ENCODE data around the gene PXDN.

The PXDN gene

GRCh38 chr2:1645761-1646476, 98.4 kb downstream of the PXDN start:
- no peak for DNase-seq

- no peak for DNase-seq
Measured at GRCh38 chr2:1644427-1644826, 99.9 kb downstream of the PXDN start.

GRCh38 chr2:1642993-1643619, 101.2 kb downstream of the PXDN start:
- no peak for DNase-seq

GRCh38 chr2:1642066-1642861, 102.1 kb downstream of the PXDN start:
- no peak for DNase-seq

GRCh38 chr2:1641523-1641922, 102.8 kb downstream of the PXDN start:
- no peak for DNase-seq

GRCh38 chr2:1640301-1641135, 103.8 kb downstream of the PXDN start:
- no peak for DNase-seq

GRCh38 chr2:1639086-1639858, 105.0 kb downstream of the PXDN start:
- no peak for DNase-seq

GRCh38 chr2:1638281-1638860, 105.9 kb downstream of the PXDN start:
- no peak for DNase-seq

GRCh38 chr2:1636791-1637415, 107.4 kb downstream of the PXDN start:
- no peak for DNase-seq

- DNase-seq: no peak
Measured at GRCh38 chr2:1635823-1636222, 108.5 kb downstream of the PXDN start.

GRCh38 chr2:1634681-1635341, 109.5 kb downstream of the PXDN start:
- DNase-seq: no peak

- no peak for DNase-seq
Measured at GRCh38 chr2:1633936-1634587, 110.3 kb downstream of the PXDN start.

- DNase-seq: no peak
Measured at GRCh38 chr2:1633092-1633671, 111.1 kb downstream of the PXDN start.

- DNase-seq: no peak
Measured at GRCh38 chr2:1632510-1632909, 111.8 kb downstream of the PXDN start.

GRCh38 chr2:1632002-1632348, 112.3 kb downstream of the PXDN start:
- DNase-seq: no peak

GRCh38 chr2:1631292-1632001, 112.9 kb downstream of the PXDN start:
- DNase-seq: no peak

GRCh38 chr2:1628893-1629292, 115.4 kb downstream of the PXDN start:
- no peak for DNase-seq

GRCh38 chr2:1627628-1628381, 116.5 kb downstream of the PXDN start:
- no peak for DNase-seq

All from activated T-cell treated with anti-CD3 and anti-CD28 coated beads, Interleukin-2, amount 50 U/mL, for 48 hours (primary cell).